Measurements from ENCODE around the gene ROR1.

Gene ROR1

GRCh38 chr1:63773815-63774616 lies at the start of gene ROR1:
TSS of gene ROR1 (plus strand) at chr1:63774017.
- DNase-seq (ENCODE audit: low spot score), result peak; percentile 46

DNA sequence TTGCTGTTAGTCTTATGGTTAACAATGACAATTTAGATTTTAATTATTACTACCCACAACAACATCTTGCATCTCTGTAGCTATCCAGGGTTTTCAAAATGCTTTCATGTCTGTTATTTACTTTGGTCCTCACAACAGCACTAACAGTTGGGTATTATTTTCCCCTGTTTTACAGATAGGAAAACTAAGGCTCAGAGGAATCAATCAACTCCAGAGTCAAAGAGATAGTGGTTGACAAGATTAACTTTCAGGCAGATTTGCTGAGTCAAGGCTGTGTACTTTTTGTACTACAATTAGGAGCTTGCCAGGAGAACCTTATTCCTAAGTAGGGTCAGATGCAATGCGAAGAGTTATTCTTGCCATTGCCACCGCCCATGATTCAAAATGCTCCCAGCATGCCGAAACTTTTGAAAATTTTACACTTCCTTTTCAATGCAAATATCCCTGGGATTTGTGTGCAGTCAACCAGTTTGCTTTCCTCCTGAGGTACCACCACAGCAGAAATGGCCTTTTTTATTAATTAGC lies 49.4 kb upstream of the ROR1 start:
- no peak for DNase-seq (ENCODE audit: low spot score)

DNA sequence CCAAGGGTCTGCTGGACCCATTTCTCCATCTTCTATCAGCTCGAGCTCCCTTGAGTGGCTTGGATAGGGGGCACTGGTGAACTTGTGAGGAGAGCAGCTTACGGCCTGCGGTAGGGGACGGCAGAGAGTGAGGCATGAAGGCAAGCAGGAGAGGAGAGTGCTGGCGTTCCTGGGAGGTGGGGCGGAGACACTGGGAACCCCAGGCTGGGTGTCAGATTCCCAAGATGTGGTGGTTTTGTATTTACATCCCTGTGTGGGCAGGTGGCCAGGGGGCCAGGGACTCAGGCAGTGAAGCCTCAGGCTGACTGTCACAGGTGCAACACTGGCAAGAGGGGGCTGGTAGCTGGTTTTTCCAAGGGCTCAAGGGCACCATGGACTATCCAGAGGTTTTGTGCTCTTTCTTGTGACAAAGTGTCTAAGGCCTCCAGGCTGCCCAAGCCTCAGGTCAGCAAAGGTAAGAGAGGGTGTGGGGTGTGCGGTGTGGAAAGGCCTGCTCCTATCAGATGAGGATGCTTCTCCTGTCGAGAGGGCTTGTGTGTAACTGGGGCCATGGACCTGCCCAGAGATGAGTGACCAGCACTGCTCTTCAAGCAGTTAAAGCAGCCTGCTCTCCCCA lies 45.1 kb upstream of the ROR1 start:
- DNase-seq (ENCODE audit: low spot score), result no peak

GRCh38 chr1:63729227-63729620 lies 44.6 kb upstream of the ROR1 start:
- DNase-seq (ENCODE audit: low spot score), result no peak

DNA sequence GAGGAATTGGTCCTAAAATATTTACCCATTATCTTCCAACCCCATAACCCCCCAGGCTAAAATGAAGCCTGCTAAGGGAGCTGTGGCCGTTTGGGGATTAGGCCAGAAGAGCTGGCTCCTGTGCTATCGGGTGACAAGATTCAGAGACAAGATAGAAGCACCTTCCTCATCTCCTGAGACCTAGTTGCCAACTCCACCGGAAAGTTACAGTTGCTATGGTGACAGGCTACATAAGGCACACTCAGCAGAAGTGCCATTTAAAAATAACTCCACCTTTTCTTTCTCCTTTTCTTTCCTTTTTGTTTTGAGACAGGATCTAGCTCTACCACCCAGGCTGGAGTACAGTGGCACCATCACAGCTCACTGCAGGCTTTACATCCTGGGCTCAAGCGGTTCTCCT lies 43.6 kb upstream of the ROR1 start:
- DNase-seq (ENCODE audit: low spot score), result no peak

- no peak for DNase-seq (ENCODE audit: low spot score)
These were observed 42.4 kb upstream of the ROR1 start for GRCh38 chr1:63731117-63732043.

GRCh38 chr1:63732666-63733065 lies 41.2 kb upstream of the ROR1 start:
- no peak for DNase-seq (ENCODE audit: low spot score)

DNA sequence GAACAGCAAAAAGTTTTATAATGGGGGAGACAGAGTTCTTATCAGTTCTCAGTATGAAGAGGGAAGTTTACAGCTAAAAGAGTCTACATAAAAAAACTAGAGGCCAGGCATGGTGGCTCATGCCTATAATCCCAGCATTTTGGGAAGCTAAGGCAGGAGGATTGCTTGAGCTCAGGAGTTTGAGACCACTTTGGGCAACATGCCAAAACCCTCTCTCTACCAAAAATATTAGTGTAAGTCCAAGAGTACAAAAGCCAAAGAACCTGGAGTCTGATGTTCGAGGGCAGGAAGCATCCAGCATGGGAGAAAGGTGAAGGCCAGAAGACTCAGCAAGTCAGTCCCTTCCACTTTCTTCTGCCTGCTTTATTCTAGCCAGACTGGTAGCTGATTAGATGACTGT lies 35.0 kb upstream of the ROR1 start:
- no peak for DNase-seq (ENCODE audit: low spot score)

DNA sequence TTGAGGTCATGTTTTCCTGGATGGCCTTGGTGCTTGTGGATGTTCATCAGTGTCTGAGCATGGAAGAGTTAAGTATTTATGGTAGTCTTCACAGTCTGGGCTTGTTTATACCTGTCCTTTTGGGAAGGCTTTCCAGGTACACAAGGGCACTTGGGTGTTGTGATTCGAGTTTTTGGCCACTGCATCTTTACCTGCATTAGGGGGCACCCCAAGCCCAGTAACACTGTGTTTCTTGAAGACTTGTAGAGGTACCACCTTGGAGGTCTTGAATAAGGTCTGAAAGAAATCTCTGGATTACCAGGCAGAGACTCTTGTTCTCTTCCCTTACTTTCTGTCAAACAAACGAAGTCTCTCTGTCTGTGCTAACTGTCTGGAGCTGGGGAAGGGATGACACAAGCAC lies 34.4 kb upstream of the ROR1 start:
- no peak for DNase-seq (ENCODE audit: low spot score)

- DNase-seq (ENCODE audit: low spot score), result no peak
These were observed 33.4 kb upstream of the ROR1 start for GRCh38 chr1:63740432-63740831.

DNA sequence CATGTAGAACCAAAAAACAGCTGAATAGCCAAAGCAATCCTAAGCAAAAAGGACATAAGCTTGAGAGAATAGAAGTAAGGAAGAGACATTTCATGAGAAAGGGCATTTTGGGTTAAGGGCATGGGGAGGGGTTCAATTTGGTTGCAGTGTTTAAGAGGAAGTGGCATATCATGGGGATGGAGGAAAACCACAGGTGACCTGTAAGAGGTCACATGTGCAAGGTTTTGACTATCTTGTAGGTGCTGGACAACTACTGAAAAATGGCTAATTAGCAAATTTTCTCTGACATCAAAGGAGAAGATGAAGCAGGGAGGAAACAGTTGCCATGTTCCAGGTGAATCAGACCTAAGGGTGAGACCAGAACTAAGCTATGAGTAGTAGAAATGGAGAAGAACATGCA lies 31.3 kb upstream of the ROR1 start:
- DNase-seq (ENCODE audit: low spot score), result no peak

GRCh38 chr1:63743781-63744180 lies 30.0 kb upstream of the ROR1 start:
- no peak for DNase-seq (ENCODE audit: low spot score)

- no peak for DNase-seq (ENCODE audit: low spot score)
These were observed 27.5 kb upstream of the ROR1 start for GRCh38 chr1:63746129-63746864.

GRCh38 chr1:63747445-63747844 lies 26.4 kb upstream of the ROR1 start:
- DNase-seq (ENCODE audit: low spot score), result no peak

DNA sequence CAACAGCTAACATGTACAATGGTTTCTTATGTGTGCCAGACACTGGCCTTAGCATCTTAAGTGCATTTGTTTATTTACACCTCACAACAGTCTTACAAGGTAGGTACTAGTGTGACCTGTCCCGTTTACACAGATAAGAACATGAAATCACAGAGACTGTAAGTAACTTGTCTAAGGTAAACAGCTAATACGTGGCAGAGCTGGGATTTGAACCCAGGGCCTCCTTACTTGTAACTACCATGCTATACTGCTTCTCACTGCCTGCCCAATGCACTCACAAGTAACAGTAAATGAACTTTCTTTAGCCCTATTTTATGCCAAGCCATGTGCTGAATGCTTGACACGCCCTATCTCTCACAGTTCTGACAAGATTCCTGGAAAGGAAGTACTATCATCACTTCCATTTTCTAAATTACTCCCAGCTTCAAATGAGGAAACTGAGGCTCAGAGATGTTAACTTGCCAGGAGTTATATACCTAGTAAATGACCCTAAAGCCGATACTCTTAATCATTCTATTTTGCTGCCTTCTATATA lies 25.7 kb upstream of the ROR1 start:
- DNase-seq (ENCODE audit: low spot score), result no peak

GRCh38 chr1:63748641-63749040 lies 25.2 kb upstream of the ROR1 start:
- no peak for DNase-seq (ENCODE audit: low spot score)

DNA sequence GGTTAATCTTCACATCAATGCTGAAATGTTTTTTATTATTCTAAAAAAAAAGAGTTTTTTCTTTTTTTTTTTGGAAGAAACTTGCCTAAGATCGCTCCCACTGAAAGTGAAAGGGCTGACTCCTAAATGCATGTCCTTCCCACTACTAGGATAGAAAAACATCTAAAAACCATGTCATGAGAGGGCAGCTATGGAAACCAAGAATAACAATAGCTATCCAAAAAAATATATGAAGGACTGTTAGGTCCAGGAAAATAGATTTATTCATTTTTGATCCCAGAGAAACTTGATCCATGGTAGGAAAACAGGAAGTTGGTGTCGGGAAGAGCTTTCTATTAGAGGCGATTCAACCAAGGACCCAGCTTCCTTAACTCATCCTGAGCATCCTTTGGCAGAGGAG lies 23.1 kb upstream of the ROR1 start:
- no peak for DNase-seq (ENCODE audit: low spot score)

GRCh38 chr1:63752176-63752575 lies 21.6 kb upstream of the ROR1 start:
- DNase-seq (ENCODE audit: low spot score), result no peak

- DNase-seq (ENCODE audit: low spot score), result no peak
These were observed 20.2 kb upstream of the ROR1 start for GRCh38 chr1:63753591-63753990.

GRCh38 chr1:63756839-63757238 lies 17.0 kb upstream of the ROR1 start:
- no peak for DNase-seq (ENCODE audit: low spot score)

- DNase-seq (ENCODE audit: low spot score), result no peak
These were observed 16.5 kb upstream of the ROR1 start for GRCh38 chr1:63757334-63757733.

GRCh38 chr1:63758791-63759190 lies 15.0 kb upstream of the ROR1 start:
- no peak for DNase-seq (ENCODE audit: low spot score)
